Stimulated activated effector memory CD8-positive, alpha-beta T cell treated with anti-CD3 and anti-CD28 coated beads, Interleukin-12 subunit alpha, Interleukin-12 subunit beta, amount 100 ng/mL, for 72 hours (primary cell): ENCODE results near the gene PGS1.

Experiments used
- ATAC-seq: fragments of 150-1000 bp; cut with Tn5 transposase; 2 replicates; pipeline ENCODE4 v1.10.0; 2021
- DNase-seq, 2 donors: peaks; one replicate each; pipeline ENCODE4 v3.0.0; 2021 to 2022; ENCODE audit warnings: low spot score in 2 of 2
- H3K27ac Mint-ChIP-seq: one replicate; pipeline ENCODE4 v1.8.0; 2022; ENCODE audit warnings: mild to moderate bottlenecking, mixed read lengths
- H3K36me3 Mint-ChIP-seq: one replicate; pipeline ENCODE4 v1.8.0; 2022; ENCODE audit warnings: mild to moderate bottlenecking, mixed read lengths
- H3K4me1 Mint-ChIP-seq: one replicate; pipeline ENCODE4 v1.8.0; 2022; ENCODE audit warnings: mixed read lengths
- H3K4me3 Mint-ChIP-seq: one replicate; pipeline ENCODE4 v1.8.0; 2022; ENCODE audit warnings: mild to moderate bottlenecking, mixed read lengths
- H3K9me3 Mint-ChIP-seq: one replicate; pipeline ENCODE4 v1.8.0; 2022; ENCODE audit warnings: mixed read lengths

PGS1 gene

GRCh38 chr17:78400581-78401240, 22.3 kb downstream of the PGS1 start:
- peaks cover 100% of the 10 kb centered on the region for H3K36me3 Mint-ChIP-seq
- H3K4me3 Mint-ChIP-seq: no peak overlapping the region
- H3K9me3 Mint-ChIP-seq: no peaks in the 10 kb centered on the region
- peaks cover 26% of the 10 kb centered on the region for H3K4me1 Mint-ChIP-seq
- DNase-seq (no peak), ATAC-seq (no peak)
- H3K27ac Mint-ChIP-seq: no peak overlapping the region

DNA sequence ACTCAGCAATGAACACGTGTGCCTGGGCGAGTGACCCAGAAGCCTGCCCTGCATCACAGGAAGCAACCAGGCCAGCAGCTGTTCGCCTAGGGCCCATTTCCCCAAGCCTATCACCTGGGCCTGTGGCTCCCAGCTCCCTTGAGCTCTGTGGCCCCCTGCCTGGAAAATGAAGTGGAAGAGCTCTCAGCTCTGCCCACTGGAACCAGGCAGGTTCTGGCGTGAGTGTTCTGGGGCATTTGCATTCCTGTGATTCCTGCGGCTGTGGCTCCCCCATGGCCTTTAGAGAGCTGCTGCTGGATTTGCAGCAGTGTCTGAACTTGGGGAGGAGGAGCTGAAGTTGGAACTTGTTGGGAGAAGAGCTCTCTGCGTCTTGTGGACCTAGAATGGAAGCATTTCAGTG, 22.8 kb downstream of the PGS1 start:
- DNase-seq: no peak
- no peaks in the 10 kb centered on the region for H3K9me3 Mint-ChIP-seq
- H3K36me3 Mint-ChIP-seq: peaks cover 100% of the 10 kb centered on the region
- H3K27ac Mint-ChIP-seq: no peak overlapping the region
- H3K4me3 Mint-ChIP-seq: no peak overlapping the region
- no peak for ATAC-seq
- peaks cover 30% of the 10 kb centered on the region for H3K4me1 Mint-ChIP-seq

- Mint-ChIP-seq H3K27ac (no peak overlapping the region), H3K36me3 (peaks cover 100% of the 10 kb centered on the region), H3K9me3 (no peaks in the 10 kb centered on the region), H3K4me3 (no peak overlapping the region), H3K4me1 (peaks cover 37% of the 10 kb centered on the region)
- DNase-seq: no peak
- no peak for ATAC-seq
Observed at GRCh38 chr17:78401891-78402290, 23.4 kb downstream of the PGS1 start.

- H3K4me1 Mint-ChIP-seq: peaks cover 44% of the 10 kb centered on the region
- peaks cover 95% of the 10 kb centered on the region for H3K36me3 Mint-ChIP-seq
- H3K4me3 Mint-ChIP-seq: no peak overlapping the region
- peak overlapping the region; percentile 78 for H3K27ac Mint-ChIP-seq
- ATAC-seq (no peak), DNase-seq (no peak)
- no peaks in the 10 kb centered on the region for H3K9me3 Mint-ChIP-seq
Observed at GRCh38 chr17:78403822-78404221, 25.4 kb downstream of the PGS1 start.

DNA sequence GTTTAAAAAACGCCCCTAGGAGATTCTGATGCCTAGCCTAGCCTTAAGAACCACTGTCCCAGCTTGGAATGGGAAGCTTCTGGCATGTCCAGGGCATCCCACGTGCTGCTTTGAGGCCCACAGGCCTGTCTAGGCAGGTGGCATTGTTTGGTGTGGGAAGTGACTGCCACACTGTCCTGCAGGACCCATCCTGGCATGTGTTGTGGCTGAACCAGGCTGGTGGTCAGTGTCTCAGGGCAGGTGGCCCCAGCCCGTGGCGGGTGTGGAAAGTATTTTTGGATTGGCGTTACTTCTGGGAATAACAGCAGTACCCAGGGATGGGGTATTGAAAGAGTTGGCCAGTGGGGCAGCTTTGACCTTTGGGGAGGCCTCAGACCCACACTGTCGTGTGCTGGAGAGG, 27.9 kb downstream of the PGS1 start:
- Mint-ChIP-seq H3K4me1 (peaks cover 60% of the 10 kb centered on the region), H3K9me3 (no peaks in the 10 kb centered on the region), H3K36me3 (peaks cover 95% of the 10 kb centered on the region), H3K27ac (peak overlapping the region; percentile 84), H3K4me3 (no peak overlapping the region)
- DNase-seq (no peak), ATAC-seq (no peak)

- DNase-seq (no peak), ATAC-seq (no peak)
- peak overlapping the region; percentile 84 for H3K27ac Mint-ChIP-seq
- H3K4me1 Mint-ChIP-seq: peaks cover 65% of the 10 kb centered on the region
- H3K4me3 Mint-ChIP-seq: no peak overlapping the region
- peaks cover 95% of the 10 kb centered on the region for H3K36me3 Mint-ChIP-seq
- no peaks in the 10 kb centered on the region for H3K9me3 Mint-ChIP-seq
Observed at GRCh38 chr17:78406920-78407319, 28.5 kb downstream of the PGS1 start.

- Mint-ChIP-seq H3K9me3 (no peaks in the 10 kb centered on the region), H3K36me3 (peaks cover 95% of the 10 kb centered on the region), H3K27ac (peak overlapping the region; percentile 84), H3K4me3 (no peak overlapping the region), H3K4me1 (peaks cover 71% of the 10 kb centered on the region)
- DNase-seq (no peak), ATAC-seq (no peak)
Observed at GRCh38 chr17:78407387-78408000, 29.0 kb downstream of the PGS1 start.

DNA sequence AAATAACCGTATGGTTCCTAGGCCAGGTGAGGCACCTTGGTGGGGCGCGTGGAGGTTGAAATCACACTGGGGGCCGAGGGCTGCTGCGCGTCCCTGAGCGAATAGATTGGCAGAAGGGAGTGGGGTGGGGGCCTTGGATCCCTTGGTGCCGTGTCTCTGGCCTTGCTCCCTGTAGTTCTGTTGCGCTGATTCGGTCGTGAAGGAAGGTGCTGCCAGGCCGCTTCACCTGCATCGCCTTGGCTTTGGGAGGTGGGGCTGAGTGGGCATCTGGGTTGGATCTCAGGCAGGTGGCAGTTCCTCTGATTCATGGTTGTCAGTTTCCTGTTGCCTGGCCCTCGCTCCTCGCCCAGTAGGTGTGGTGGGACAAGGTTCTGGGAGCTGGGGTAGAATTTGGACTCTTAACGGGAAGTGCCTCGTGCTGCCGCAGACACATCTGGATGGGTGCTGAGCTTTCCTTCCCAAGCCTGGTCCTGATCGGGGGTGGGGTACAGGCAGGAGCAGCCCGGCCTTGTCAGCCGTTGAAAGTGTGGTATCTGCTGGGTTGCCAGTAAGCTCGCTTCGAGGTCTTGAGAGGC, 30.1 kb downstream of the PGS1 start:
- Mint-ChIP-seq H3K36me3 (peaks cover 93% of the 10 kb centered on the region), H3K9me3 (no peaks in the 10 kb centered on the region), H3K4me1 (peaks cover 71% of the 10 kb centered on the region), H3K4me3 (no peak overlapping the region), H3K27ac (peak overlapping the region; percentile 84)
- no peak for ATAC-seq
- DNase-seq: no peak

- Mint-ChIP-seq H3K36me3 (peaks cover 93% of the 10 kb centered on the region), H3K9me3 (no peaks in the 10 kb centered on the region), H3K27ac (peak overlapping the region; percentile 84), H3K4me1 (peaks cover 76% of the 10 kb centered on the region), H3K4me3 (no peak overlapping the region)
- DNase-seq (no peak), ATAC-seq (no peak)
Observed at GRCh38 chr17:78409191-78409928, 30.9 kb downstream of the PGS1 start.

DNA sequence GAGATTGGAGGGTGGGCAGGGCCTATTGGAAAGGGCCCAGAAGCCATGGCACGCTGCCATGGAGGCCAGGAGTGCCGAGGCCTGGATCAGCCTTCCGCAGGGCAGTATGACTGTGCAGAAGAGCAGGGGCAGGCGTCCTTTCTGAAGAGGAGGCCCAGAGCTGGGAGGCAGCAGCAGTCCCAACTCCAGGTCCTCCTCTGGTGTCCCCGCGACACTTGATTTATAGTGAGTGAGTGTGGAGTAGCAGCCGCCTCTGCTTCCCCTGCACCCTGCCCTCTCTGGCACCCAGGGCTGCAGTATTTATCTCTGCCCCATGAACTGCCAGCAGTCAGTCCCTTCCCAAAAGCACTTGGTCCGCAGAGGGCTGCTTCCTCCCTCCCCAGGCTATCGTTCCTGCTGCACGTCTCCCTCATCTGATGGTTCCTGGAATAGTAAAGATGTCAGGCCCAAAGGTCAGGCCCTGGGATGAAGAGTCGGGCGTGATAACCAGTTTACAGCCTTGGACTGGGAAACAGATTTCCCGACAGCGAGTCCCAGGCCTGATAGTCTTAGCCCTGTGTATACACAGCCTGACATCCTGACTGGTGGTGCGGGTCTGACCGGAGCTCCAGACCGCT, 32.9 kb downstream of the PGS1 start:
- Mint-ChIP-seq H3K27ac (peak overlapping the region; percentile 92), H3K4me1 (peaks cover 85% of the 10 kb centered on the region), H3K4me3 (no peak overlapping the region), H3K36me3 (peaks cover 92% of the 10 kb centered on the region), H3K9me3 (no peaks in the 10 kb centered on the region)
- DNase-seq (no peak), ATAC-seq (no peak)

DNA sequence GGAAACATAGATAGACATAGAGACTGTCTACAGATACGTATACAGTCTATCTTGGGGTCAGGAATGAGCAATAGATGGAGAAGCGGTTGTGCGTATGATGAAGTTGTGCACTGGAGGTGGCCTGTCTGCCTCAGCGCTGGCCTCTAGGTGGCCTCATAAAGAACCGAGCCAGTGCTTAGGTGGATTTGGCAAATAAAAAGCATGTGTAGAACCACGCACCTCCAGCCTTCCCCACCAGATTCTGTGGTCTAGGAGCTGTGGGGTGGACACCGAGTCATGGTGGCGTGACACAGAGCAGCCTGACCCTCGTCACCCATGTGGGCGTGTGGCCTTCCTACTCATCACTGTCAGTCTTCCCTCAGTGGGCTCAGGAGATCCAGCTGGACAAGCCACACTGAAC, 34.0 kb downstream of the PGS1 start:
- Mint-ChIP-seq H3K36me3 (peaks cover 93% of the 10 kb centered on the region), H3K27ac (peak overlapping the region; percentile 92), H3K4me3 (peak overlapping the region; percentile 56), H3K9me3 (no peaks in the 10 kb centered on the region), H3K4me1 (peaks cover 84% of the 10 kb centered on the region)
- DNase-seq: peak; percentile 30 to 65
- ATAC-seq: peak; percentile 64

DNA sequence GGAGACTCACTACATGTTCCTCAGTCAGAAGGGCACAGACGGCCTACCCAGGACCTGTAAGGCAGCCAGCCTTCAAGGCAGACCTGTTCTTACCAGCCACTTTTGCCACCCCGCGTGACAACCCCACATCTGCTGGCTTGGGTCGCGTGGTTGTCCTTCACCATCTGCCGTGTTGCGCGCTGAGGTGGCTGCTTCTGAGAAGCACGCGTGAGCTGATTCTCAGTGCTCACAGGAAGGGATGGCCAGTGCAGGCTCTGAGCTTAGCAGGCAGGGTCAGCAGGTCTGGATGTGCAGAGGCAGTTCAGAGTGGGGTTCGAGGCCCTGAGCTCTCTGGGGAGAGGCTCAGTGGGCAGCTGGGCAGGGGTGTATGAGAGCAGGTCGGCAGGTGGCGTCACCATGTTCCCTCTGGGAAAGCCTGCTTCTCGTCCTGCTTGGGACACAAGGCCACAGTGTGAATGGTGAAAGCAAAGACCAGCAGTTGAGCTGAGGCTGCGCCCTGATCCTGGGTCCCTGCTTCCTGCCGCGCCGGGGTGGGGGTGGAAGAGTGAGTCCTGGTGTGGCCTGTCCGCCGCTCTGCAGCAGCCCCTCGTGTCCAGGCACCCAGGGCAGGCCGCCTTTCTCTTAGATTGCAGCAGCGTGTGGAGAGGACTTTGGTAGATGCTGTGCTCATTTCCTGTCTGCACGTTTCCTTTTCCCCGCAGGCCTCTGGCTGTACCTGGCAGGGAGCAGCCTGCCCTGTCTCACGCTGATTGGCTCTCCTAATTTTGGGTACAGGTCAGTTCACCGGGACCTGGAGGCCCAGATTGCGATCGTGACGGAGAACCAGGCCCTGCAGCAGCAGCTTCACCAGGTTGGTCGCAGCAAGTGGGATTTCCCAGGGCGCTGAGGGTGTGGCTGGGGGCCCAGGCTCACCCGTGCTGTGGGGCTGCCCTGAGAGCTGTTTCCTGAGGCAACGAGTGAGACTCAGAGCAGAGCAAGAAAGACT, 36.0 kb downstream of the PGS1 start:
- H3K4me3 Mint-ChIP-seq: peak overlapping the region; percentile 56
- H3K27ac Mint-ChIP-seq: peak overlapping the region; percentile 92
- ATAC-seq (peak; percentile 44), DNase-seq (peak; percentile 22 to 64)
- H3K36me3 Mint-ChIP-seq: peaks cover 96% of the 10 kb centered on the region
- no peaks in the 10 kb centered on the region for H3K9me3 Mint-ChIP-seq
- peaks cover 69% of the 10 kb centered on the region for H3K4me1 Mint-ChIP-seq

GRCh38 chr17:78415821-78416711, 37.6 kb downstream of the PGS1 start:
- Mint-ChIP-seq H3K9me3 (no peaks in the 10 kb centered on the region), H3K27ac (peak overlapping the region; percentile 92), H3K4me1 (peaks cover 73% of the 10 kb centered on the region), H3K36me3 (peaks cover 96% of the 10 kb centered on the region), H3K4me3 (peak overlapping the region; percentile 56)
- ATAC-seq: no peak
- DNase-seq: no peak
